EL (cell line): Measurements from ENCODE around the gene ZPLD1.

Experiments used
- DNase-seq: peaks from one replicate; pipeline ENCODE4 v3.0.0-alpha.2; 2016

Gene ZPLD1

GRCh38 chr3:102470066-102470465 is 35.3 kb downstream of the ZPLD1 start:
- no peak for DNase-seq

- no peak for DNase-seq
These were observed 36.2 kb downstream of the ZPLD1 start for GRCh38 chr3:102471001-102471400.

GRCh38 chr3:102471491-102471890 is 36.7 kb downstream of the ZPLD1 start:
- DNase-seq = no peak

GRCh38 chr3:102473648-102474047 is 38.8 kb downstream of the ZPLD1 start:
- no peak for DNase-seq

- no peak for DNase-seq
These were observed 39.4 kb downstream of the ZPLD1 start for GRCh38 chr3:102474207-102474606.

- no peak for DNase-seq
These were observed 41.4 kb downstream of the ZPLD1 start for GRCh38 chr3:102476198-102476597.

- DNase-seq = no peak
These were observed 43.3 kb downstream of the ZPLD1 start for GRCh38 chr3:102478160-102478559.

GRCh38 chr3:102480139-102480538 is 45.3 kb downstream of the ZPLD1 start:
- no peak for DNase-seq

GRCh38 chr3:102481050-102481449 is 46.2 kb downstream of the ZPLD1 start:
- DNase-seq = no peak

- DNase-seq = no peak
These were observed 48.7 kb downstream of the ZPLD1 start for GRCh38 chr3:102483556-102483955.

GRCh38 chr3:102484363-102484762 is 49.5 kb downstream of the ZPLD1 start:
- DNase-seq = no peak

- DNase-seq = no peak
These were observed 50.9 kb downstream of the ZPLD1 start for GRCh38 chr3:102485701-102486100.

- DNase-seq = no peak
These were observed 53.5 kb downstream of the ZPLD1 start for GRCh38 chr3:102488331-102488730.

- no peak for DNase-seq
These were observed 57.5 kb downstream of the ZPLD1 start for GRCh38 chr3:102492300-102492699.

GRCh38 chr3:102497571-102497970 is 62.8 kb downstream of the ZPLD1 start:
- no peak for DNase-seq

- no peak for DNase-seq
These were observed 70.7 kb downstream of the ZPLD1 start for GRCh38 chr3:102505542-102505941.

- no peak for DNase-seq
These were observed 75.8 kb downstream of the ZPLD1 start for GRCh38 chr3:102510663-102511062.

- no peak for DNase-seq
These were observed 76.4 kb downstream of the ZPLD1 start for GRCh38 chr3:102511168-102511567.

GRCh38 chr3:102511639-102512038 is 76.8 kb downstream of the ZPLD1 start:
- no peak for DNase-seq

- DNase-seq = no peak
These were observed 78.1 kb downstream of the ZPLD1 start for GRCh38 chr3:102512734-102513504.

- no peak for DNase-seq
These were observed 79.4 kb downstream of the ZPLD1 start for GRCh38 chr3:102514241-102514640.

GRCh38 chr3:102521246-102521645 is 86.4 kb downstream of the ZPLD1 start:
- DNase-seq = no peak

GRCh38 chr3:102525624-102526023 is 90.8 kb downstream of the ZPLD1 start:
- no peak for DNase-seq

GRCh38 chr3:102526865-102527264 is 92.0 kb downstream of the ZPLD1 start:
- no peak for DNase-seq

GRCh38 chr3:102528727-102529126 is 93.9 kb downstream of the ZPLD1 start:
- DNase-seq = no peak
